Nephron progenitor cell (in vitro differentiated cells): ENCODE measurements around the gene PRKCA.

ENCODE experiments used
- DNase-seq: peaks from one replicate; pipeline ENCODE4 v3.0.0; 2021
- H3K27ac Mint-ChIP-seq: 2 replicates; pipeline ENCODE4 v1.8.0; 2021; ENCODE audit warnings: mild to moderate bottlenecking, moderate library complexity, mixed read lengths
- H3K27me3 Mint-ChIP-seq: 2 replicates; pipeline ENCODE4 v1.8.0; 2021; ENCODE audit warnings: mild to moderate bottlenecking, low read depth, mixed read lengths; ENCODE audit not compliant: poor library complexity
- H3K36me3 Mint-ChIP-seq: 2 replicates; pipeline ENCODE4 v1.8.0; 2021; ENCODE audit warnings: low read depth, mixed read lengths
- H3K4me1 Mint-ChIP-seq: 2 replicates; pipeline ENCODE4 v1.8.0; 2021; ENCODE audit warnings: mixed read lengths
- H3K4me3 Mint-ChIP-seq: 2 replicates; pipeline ENCODE4 v1.8.0; 2021; ENCODE audit warnings: mild to moderate bottlenecking, moderate library complexity, mixed read lengths
- H3K9me3 Mint-ChIP-seq: 2 replicates; pipeline ENCODE4 v1.8.0; 2021; ENCODE audit warnings: mild to moderate bottlenecking, moderate library complexity, mixed read lengths
- TF ChIP-seq, protein P1 (sequence below): fragments of 200-600 bp; sonication (generic); IDR thresholded peaks from 2 replicates; pipeline ENCODE4 v1.5.0; 2021; ENCODE audit warnings: antibody characterized with exemption

PRKCA gene

DNA sequence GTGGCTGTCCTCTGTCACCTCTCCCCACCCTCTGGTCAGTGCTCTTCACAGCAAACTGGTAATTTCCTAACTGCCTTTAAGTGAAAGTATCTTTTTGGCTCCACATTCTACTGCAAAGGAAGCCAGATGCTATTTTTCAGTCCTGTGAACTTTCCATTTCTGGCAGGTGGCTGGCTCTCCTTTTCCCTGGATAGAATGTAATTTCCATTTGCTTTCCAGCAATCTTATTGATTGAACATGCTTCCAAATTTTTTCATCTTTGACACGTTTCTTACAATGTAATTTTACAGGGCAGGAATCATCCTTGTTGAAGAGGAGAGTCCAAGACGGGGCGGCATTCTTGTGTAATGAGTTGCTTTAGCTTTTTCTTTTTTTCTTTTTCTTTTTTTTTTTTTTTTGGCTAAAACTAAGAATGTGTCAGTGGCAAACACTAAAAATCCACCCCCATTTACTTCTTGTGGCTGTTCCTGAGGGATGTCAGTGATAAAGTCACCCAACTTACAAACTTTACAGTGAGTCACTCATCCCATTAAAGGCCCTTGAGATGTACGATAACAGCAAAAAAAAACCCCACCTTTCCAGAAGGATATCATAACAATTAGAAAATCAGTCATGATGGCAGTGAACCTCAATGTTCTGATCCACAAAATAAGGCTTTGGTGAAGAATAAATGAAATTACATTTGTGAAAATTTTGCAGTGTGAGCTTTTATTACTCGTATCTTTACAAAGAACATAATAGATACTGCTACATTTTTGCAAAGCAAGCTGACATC, 29.4 kb upstream of the PRKCA start:
- H3K27ac Mint-ChIP-seq = peak overlapping the region; percentile 37

DNA sequence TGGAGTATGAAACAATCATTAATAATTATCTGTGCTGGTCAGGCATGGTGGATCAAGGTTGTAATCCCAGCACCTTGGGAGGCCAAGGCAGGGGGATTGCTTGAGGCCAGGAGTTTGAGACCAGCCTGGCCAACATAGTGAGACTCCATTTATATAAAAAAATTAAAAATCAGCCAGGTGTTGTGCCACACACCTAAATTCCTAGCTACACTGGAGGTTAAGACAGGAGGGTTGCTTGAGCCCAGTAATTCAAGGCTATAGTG, 28.9 kb upstream of the PRKCA start:
- Mint-ChIP-seq H3K27me3 (peaks cover 10% of the 10 kb centered on the region), H3K27ac (no peak overlapping the region), H3K9me3 (peaks cover 24% of the 10 kb centered on the region), H3K4me3 (no peak overlapping the region), H3K36me3 (peaks cover 7% of the 10 kb centered on the region), H3K4me1 (no peaks in the 10 kb centered on the region)
- TF ChIP-seq, protein P1, sequence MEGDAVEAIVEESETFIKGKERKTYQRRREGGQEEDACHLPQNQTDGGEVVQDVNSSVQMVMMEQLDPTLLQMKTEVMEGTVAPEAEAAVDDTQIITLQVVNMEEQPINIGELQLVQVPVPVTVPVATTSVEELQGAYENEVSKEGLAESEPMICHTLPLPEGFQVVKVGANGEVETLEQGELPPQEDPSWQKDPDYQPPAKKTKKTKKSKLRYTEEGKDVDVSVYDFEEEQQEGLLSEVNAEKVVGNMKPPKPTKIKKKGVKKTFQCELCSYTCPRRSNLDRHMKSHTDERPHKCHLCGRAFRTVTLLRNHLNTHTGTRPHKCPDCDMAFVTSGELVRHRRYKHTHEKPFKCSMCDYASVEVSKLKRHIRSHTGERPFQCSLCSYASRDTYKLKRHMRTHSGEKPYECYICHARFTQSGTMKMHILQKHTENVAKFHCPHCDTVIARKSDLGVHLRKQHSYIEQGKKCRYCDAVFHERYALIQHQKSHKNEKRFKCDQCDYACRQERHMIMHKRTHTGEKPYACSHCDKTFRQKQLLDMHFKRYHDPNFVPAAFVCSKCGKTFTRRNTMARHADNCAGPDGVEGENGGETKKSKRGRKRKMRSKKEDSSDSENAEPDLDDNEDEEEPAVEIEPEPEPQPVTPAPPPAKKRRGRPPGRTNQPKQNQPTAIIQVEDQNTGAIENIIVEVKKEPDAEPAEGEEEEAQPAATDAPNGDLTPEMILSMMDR = no peak
- DNase-seq = no peak

More for the DNA sequence above, 29.4 kb upstream of the PRKCA start:
- TF ChIP-seq, protein P1 = no peak
- no peak for DNase-seq
- Mint-ChIP-seq H3K36me3 (peaks cover 10% of the 10 kb centered on the region), H3K9me3 (peaks cover 29% of the 10 kb centered on the region), H3K4me1 (peaks cover 2% of the 10 kb centered on the region), H3K4me3 (no peak overlapping the region), H3K27me3 (peaks cover 12% of the 10 kb centered on the region)

DNA sequence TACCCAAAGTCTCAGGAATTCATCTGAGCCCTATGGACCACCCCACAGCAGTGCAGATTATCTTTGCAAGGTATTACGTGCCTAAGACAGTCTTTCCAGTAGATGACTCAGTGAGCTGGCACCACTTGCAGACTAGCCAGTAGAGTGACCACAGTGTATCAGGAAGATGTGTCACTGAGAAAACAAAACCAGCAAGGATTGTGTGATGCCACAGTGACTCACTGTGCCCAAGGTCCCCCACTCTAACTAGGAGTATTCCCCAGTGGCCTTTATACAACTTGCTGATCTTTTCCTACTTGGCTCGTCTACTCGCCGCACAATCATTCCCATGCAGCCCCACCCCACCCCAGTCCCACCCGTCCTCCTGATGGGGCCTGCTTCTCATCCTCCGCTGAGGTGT, 26.8 kb upstream of the PRKCA start:
- TF ChIP-seq, protein P1 = no peak
- Mint-ChIP-seq H3K27me3 (peaks cover 5% of the 10 kb centered on the region), H3K9me3 (peaks cover 13% of the 10 kb centered on the region), H3K27ac (no peak overlapping the region), H3K4me3 (no peak overlapping the region), H3K36me3 (no peaks in the 10 kb centered on the region), H3K4me1 (no peaks in the 10 kb centered on the region)
- DNase-seq = no peak

DNA sequence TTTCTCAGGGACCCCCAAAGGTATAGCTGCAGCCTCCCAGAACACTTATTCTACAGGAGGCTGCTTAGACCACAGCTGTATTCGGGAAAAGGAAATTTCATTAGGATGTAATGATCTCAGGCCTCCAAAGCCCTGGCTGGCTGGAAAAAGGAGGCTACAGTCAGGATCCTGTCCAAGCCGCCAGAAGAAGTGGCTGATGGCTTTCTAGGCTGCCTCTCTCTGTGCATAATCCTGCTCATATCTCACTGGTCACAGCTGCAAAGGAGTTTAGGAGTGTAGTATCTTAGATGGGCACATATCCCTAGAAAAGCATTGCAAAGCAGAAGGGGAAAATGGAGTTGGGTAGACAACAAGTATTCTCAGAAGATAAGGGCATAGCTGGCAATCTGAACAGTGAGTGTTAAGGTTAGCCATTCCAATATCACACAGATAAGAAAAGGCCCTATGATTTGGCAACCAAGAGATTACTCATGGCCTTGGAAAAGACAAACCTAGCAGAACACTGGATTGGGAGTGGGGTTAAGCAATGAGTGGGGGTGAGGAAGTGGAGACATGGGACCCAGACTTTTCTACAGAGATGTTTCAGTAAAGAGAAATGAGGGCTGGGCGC, 26.0 kb upstream of the PRKCA start:
- no peaks in the 10 kb centered on the region for H3K4me1 Mint-ChIP-seq
- peaks cover 5% of the 10 kb centered on the region for H3K9me3 Mint-ChIP-seq
- H3K4me3 Mint-ChIP-seq = no peak overlapping the region
- H3K36me3 Mint-ChIP-seq = no peaks in the 10 kb centered on the region
- no peak overlapping the region for H3K27ac Mint-ChIP-seq
- no peak for DNase-seq
- TF ChIP-seq, protein P1 = no peak
- H3K27me3 Mint-ChIP-seq = peaks cover 5% of the 10 kb centered on the region

DNA sequence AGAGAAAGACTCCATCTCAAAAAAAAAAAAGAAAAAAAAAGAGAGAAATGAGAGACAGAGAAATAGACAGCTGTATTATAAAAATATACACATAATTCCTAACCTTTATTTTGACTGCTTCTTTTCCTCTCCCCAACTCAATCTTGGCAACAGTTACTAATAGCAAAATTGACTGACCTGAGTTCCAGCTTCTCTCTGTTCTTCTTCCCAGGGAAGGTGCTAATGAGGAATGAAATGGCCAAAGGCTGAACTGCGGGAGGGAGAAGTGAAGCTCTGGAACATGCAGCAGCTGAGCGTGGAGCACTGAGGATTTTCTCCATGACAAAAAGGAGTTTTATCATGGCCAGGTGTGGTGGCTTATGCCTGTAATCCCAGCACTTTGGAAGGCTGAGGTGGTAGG, 25.2 kb upstream of the PRKCA start:
- TF ChIP-seq, protein P1 = no peak
- Mint-ChIP-seq H3K27me3 (peaks cover 10% of the 10 kb centered on the region), H3K36me3 (no peaks in the 10 kb centered on the region), H3K4me1 (no peaks in the 10 kb centered on the region), H3K27ac (no peak overlapping the region), H3K4me3 (no peak overlapping the region), H3K9me3 (no peaks in the 10 kb centered on the region)
- no peak for DNase-seq
